ENCODE results near the gene RPL37A. TPM values are rescaled to one million over a fixed set of nuclear protein-coding genes. Genes with fewer than 3 reads are reported as not detected.

The RPL37A gene
- total RNA-seq, 4 donors from 2014 or later = 366 to 1,381 (median 655) TPM

GRCh38 chr2:216486708-216487107 is 11.9 kb upstream of the RPL37A start:
- Histone ChIP-seq H3K36me3 (peaks cover 0 to 12% (median 0%) of the 10 kb centered on the region in 3 donors), H3K27ac (no peak overlapping the region), H3K27me3 (no peaks in the 10 kb centered on the region), H3K4me1 (no peaks in the 10 kb centered on the region), H3K9me3 (no peaks in the 10 kb centered on the region), H3K4me3 (no peak overlapping the region)
- no peak for TF ChIP-seq POLR2A (IDR thresholded peaks at IDR 0.05)
- TF ChIP-seq, protein P1, sequence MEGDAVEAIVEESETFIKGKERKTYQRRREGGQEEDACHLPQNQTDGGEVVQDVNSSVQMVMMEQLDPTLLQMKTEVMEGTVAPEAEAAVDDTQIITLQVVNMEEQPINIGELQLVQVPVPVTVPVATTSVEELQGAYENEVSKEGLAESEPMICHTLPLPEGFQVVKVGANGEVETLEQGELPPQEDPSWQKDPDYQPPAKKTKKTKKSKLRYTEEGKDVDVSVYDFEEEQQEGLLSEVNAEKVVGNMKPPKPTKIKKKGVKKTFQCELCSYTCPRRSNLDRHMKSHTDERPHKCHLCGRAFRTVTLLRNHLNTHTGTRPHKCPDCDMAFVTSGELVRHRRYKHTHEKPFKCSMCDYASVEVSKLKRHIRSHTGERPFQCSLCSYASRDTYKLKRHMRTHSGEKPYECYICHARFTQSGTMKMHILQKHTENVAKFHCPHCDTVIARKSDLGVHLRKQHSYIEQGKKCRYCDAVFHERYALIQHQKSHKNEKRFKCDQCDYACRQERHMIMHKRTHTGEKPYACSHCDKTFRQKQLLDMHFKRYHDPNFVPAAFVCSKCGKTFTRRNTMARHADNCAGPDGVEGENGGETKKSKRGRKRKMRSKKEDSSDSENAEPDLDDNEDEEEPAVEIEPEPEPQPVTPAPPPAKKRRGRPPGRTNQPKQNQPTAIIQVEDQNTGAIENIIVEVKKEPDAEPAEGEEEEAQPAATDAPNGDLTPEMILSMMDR (IDR thresholded peaks at IDR 0.05) = no peak
- DNase-seq = no peak

- Histone ChIP-seq H3K27ac (no peak overlapping the region), H3K4me3 (no peak overlapping the region), H3K4me1 (no peaks in the 10 kb centered on the region), H3K36me3 (no peaks in the 10 kb centered on the region), H3K9me3 (no peaks in the 10 kb centered on the region), H3K27me3 (no peaks in the 10 kb centered on the region)
- no peak for DNase-seq
- TF ChIP-seq, protein P1 (IDR thresholded peaks at IDR 0.05) = no peak
- TF ChIP-seq POLR2A (IDR thresholded peaks at IDR 0.05) = no peak
These were observed 8.6 kb upstream of the RPL37A start for GRCh38 chr2:216490061-216490460.

- Histone ChIP-seq H3K36me3 (no peaks in the 10 kb centered on the region), H3K9me3 (no peaks in the 10 kb centered on the region), H3K27ac (no peak overlapping the region), H3K4me3 (no peak overlapping the region), H3K4me1 (no peaks in the 10 kb centered on the region), H3K27me3 (no peaks in the 10 kb centered on the region)
- TF ChIP-seq, protein P1 (IDR thresholded peaks at IDR 0.05) = no peak
- no peak for TF ChIP-seq POLR2A (IDR thresholded peaks at IDR 0.05)
- DNase-seq = peak in 1 of 3 donors; percentile 52
These were observed 6.6 kb upstream of the RPL37A start for GRCh38 chr2:216491793-216492596.

DNA sequence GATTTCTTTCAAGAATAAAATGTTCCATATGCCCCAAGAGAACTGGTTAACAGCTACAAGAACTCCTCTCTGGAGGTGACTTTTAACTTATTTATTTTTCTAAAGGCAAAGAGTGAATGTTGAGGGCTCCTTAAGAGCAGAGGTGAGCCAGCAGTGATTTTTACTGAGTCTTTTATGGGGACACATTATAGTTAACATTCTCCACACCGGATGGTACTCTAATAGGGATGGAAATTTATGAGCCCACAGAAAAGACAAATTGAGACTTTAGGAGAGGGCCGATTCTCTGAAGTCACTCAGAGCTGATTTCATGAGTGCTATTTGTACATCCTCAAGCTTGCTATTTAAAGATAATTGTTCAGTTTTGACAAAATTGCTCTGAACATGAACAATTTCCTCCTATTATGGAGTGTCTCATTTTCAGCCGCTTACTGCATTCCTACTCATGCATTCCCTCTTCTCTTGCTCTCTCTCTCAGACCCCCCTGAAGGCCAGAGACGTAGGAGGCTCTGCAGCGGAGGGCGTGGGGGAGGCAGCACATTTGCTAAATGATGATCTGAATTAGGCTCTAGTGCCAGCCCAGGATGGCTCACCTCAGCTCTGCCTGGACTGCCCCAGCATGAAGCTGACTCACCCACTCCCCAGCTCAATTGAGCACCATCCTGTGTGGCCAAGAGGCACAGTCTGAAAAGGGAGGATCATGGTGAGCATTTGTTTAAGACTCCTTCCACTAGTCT is 5.9 kb upstream of the RPL37A start:
- no peak for DNase-seq
- H3K36me3 ChIP-seq = no peaks in the 10 kb centered on the region
- H3K27me3 ChIP-seq = no peaks in the 10 kb centered on the region
- peaks cover 0 to 2% (median 0%) of the 10 kb centered on the region in 4 donors for H3K4me1 ChIP-seq
- no peaks in the 10 kb centered on the region for H3K9me3 ChIP-seq
- H3K4me3 ChIP-seq = no peak overlapping the region
- TF ChIP-seq, protein P1 (IDR thresholded peaks at IDR 0.05) = no peak
- no peak for TF ChIP-seq POLR2A (IDR thresholded peaks at IDR 0.05)
- no peak overlapping the region for H3K27ac ChIP-seq

DNA sequence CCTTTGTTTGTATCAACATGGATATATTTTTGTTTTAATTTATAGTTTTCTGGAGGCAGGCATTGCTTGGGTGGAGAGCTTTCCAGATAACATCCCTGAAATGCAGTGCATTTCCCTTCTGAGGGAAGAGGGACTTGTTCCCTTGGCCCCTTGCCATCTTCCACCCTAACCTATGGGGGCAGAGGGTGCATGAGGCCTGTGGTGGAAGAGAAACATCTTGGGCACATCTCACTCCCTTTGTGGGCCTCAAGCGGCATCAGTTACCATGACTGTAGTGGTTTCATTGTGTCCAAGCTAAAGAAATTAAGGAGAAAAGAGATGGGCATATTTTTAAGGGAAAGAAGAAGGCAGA is 5.3 kb upstream of the RPL37A start:
- Histone ChIP-seq H3K27ac (no peak overlapping the region), H3K27me3 (no peaks in the 10 kb centered on the region), H3K9me3 (no peaks in the 10 kb centered on the region), H3K4me1 (peaks cover 0 to 6% (median 0%) of the 10 kb centered on the region in 4 donors), H3K36me3 (no peaks in the 10 kb centered on the region), H3K4me3 (no peak overlapping the region)
- TF ChIP-seq, protein P1 (IDR thresholded peaks at IDR 0.05) = no peak
- no peak for TF ChIP-seq POLR2A (IDR thresholded peaks at IDR 0.05)
- no peak for DNase-seq
